ENCODE data around the gene AIF1L.

AIF1L gene

GRCh38 chr9:131092548-131093440 is 3.5 kb upstream of the AIF1L start:
- no peak overlapping the region for H4K91ac ChIP-seq (ENCODE audit: low read length)
- 85% methylated on average over 24 of the region's 24 CpGs for WGBS
- no peak overlapping the region for H2AFZ ChIP-seq (ENCODE audit: low read depth, low read length)
- no peak overlapping the region for H3K4me2 ChIP-seq (ENCODE audit: low read length, poor library complexity, severe bottlenecking)
- no peak overlapping the region for H3K27ac ChIP-seq (ENCODE audit: low read length, poor library complexity, severe bottlenecking)
- peaks cover 24% of the 10 kb centered on the region for H3K4me1 ChIP-seq (ENCODE audit: control insufficient read depth, insufficient read depth, low read depth, low read length)
- H3K4me3 ChIP-seq (ENCODE audit: insufficient read depth in 1 of 2, low read depth in 1 of 2, low read length in 2 of 2) = no peak overlapping the region
- H3K18ac ChIP-seq (ENCODE audit: low read depth in 1 of 2, low read length in 2 of 2) = no peak overlapping the region
- no peaks in the 10 kb centered on the region for H3K36me3 ChIP-seq (ENCODE audit: control insufficient read depth in 1 of 2, insufficient read depth in 2 of 2, low read depth in 1 of 2, low read length in 2 of 2)
- peaks cover 20 to 32% of the 10 kb centered on the region in 2 experiments for H3K27me3 ChIP-seq (ENCODE audit: control insufficient read depth in 1 of 2, insufficient read depth in 1 of 2, low read length in 2 of 2)
- H3K23ac ChIP-seq (ENCODE audit: low read length in 2 of 2) = no peak overlapping the region
- H2BK15ac ChIP-seq (ENCODE audit: low read depth, poor library complexity, severe bottlenecking) = no peak overlapping the region
- no peak overlapping the region for H3K4ac ChIP-seq (ENCODE audit: low read depth in 1 of 2, low read length in 2 of 2)
- no peak for DNase-seq
- no peaks in the 10 kb centered on the region for H3K79me1 ChIP-seq (replicated peaks; ENCODE audit: low read length, poor library complexity, severe bottlenecking)
- no peak overlapping the region for H2BK120ac ChIP-seq (ENCODE audit: low read depth, low read length)
- no peak overlapping the region for H4K8ac ChIP-seq (ENCODE audit: low read length)
- no peaks in the 10 kb centered on the region for H3K9me3 ChIP-seq (ENCODE audit: control insufficient read depth, low read length)
- H2BK12ac ChIP-seq (ENCODE audit: low read length in 2 of 2) = no peak overlapping the region
- H3K14ac ChIP-seq (ENCODE audit: low read length in 2 of 2) = no peak overlapping the region
- H2AK5ac ChIP-seq (ENCODE audit: low read length, severe bottlenecking) = no peak overlapping the region
- no peak overlapping the region for H2BK5ac ChIP-seq (ENCODE audit: low read depth, low read length, poor library complexity, severe bottlenecking)
- H3K9ac ChIP-seq (ENCODE audit: low read length) = no peak overlapping the region

- no peak overlapping the region for H2BK15ac ChIP-seq (ENCODE audit: low read depth, poor library complexity, severe bottlenecking)
- no peak overlapping the region for H3K23ac ChIP-seq (ENCODE audit: low read length in 2 of 2)
- H3K18ac ChIP-seq (ENCODE audit: low read depth in 1 of 2, low read length in 2 of 2) = no peak overlapping the region
- no peak for DNase-seq
- peak overlapping the region in 1 of 2 experiments; percentile 21 for H3K4me3 ChIP-seq (ENCODE audit: insufficient read depth in 1 of 2, low read depth in 1 of 2, low read length in 2 of 2)
- H3K9ac ChIP-seq (ENCODE audit: low read length) = no peak overlapping the region
- H4K91ac ChIP-seq (ENCODE audit: low read length) = no peak overlapping the region
- no peak overlapping the region for H2AFZ ChIP-seq (ENCODE audit: low read depth, low read length)
- no peak overlapping the region for H2BK120ac ChIP-seq (ENCODE audit: low read depth, low read length)
- H3K4me2 ChIP-seq (ENCODE audit: low read length, poor library complexity, severe bottlenecking) = no peak overlapping the region
- H4K8ac ChIP-seq (ENCODE audit: low read length) = no peak overlapping the region
- no peak overlapping the region for H2BK5ac ChIP-seq (ENCODE audit: low read depth, low read length, poor library complexity, severe bottlenecking)
- H3K4me1 ChIP-seq (ENCODE audit: control insufficient read depth, insufficient read depth, low read depth, low read length) = peaks cover 36% of the 10 kb centered on the region
- H3K14ac ChIP-seq (ENCODE audit: low read length in 2 of 2) = no peak overlapping the region
- no peaks in the 10 kb centered on the region for H3K9me3 ChIP-seq (ENCODE audit: control insufficient read depth, low read length)
- no peaks in the 10 kb centered on the region for H3K79me1 ChIP-seq (replicated peaks; ENCODE audit: low read length, poor library complexity, severe bottlenecking)
- H3K4ac ChIP-seq (ENCODE audit: low read depth in 1 of 2, low read length in 2 of 2) = no peak overlapping the region
- no peak overlapping the region for H3K27ac ChIP-seq (ENCODE audit: low read length, poor library complexity, severe bottlenecking)
- WGBS = 95% methylated on average over 5 of the region's 5 CpGs
- peaks cover 16 to 39% of the 10 kb centered on the region in 2 experiments for H3K27me3 ChIP-seq (ENCODE audit: control insufficient read depth in 1 of 2, insufficient read depth in 1 of 2, low read length in 2 of 2)
- no peaks in the 10 kb centered on the region for H3K36me3 ChIP-seq (ENCODE audit: control insufficient read depth in 1 of 2, insufficient read depth in 2 of 2, low read depth in 1 of 2, low read length in 2 of 2)
- no peak overlapping the region for H2BK12ac ChIP-seq (ENCODE audit: low read length in 2 of 2)
- no peak overlapping the region for H2AK5ac ChIP-seq (ENCODE audit: low read length, severe bottlenecking)
These were observed 2.3 kb upstream of the AIF1L start for GRCh38 chr9:131094015-131094414.

- no peak overlapping the region for H2AK5ac ChIP-seq (ENCODE audit: low read length, severe bottlenecking)
- H2BK120ac ChIP-seq (ENCODE audit: low read depth, low read length) = no peak overlapping the region
- H4K91ac ChIP-seq (ENCODE audit: low read length) = no peak overlapping the region
- H3K9ac ChIP-seq (ENCODE audit: low read length) = no peak overlapping the region
- peak overlapping the region in 1 of 2 experiments; percentile 21 for H3K4me3 ChIP-seq (ENCODE audit: insufficient read depth in 1 of 2, low read depth in 1 of 2, low read length in 2 of 2)
- H3K18ac ChIP-seq (ENCODE audit: low read depth in 1 of 2, low read length in 2 of 2) = no peak overlapping the region
- H3K27me3 ChIP-seq (ENCODE audit: control insufficient read depth in 1 of 2, insufficient read depth in 1 of 2, low read length in 2 of 2) = peaks cover 16 to 44% of the 10 kb centered on the region in 2 experiments
- H3K27ac ChIP-seq (ENCODE audit: low read length, poor library complexity, severe bottlenecking) = no peak overlapping the region
- no peak overlapping the region for H3K23ac ChIP-seq (ENCODE audit: low read length in 2 of 2)
- H2BK5ac ChIP-seq (ENCODE audit: low read depth, low read length, poor library complexity, severe bottlenecking) = no peak overlapping the region
- no peak overlapping the region for H4K8ac ChIP-seq (ENCODE audit: low read length)
- H3K4me1 ChIP-seq (ENCODE audit: control insufficient read depth, insufficient read depth, low read depth, low read length) = peaks cover 41% of the 10 kb centered on the region
- H2BK15ac ChIP-seq (ENCODE audit: low read depth, poor library complexity, severe bottlenecking) = no peak overlapping the region
- peak; percentile 47 for DNase-seq
- H2BK12ac ChIP-seq (ENCODE audit: low read length in 2 of 2) = no peak overlapping the region
- WGBS = 63% methylated on average over 12 of the region's 12 CpGs
- H3K4me2 ChIP-seq (ENCODE audit: low read length, poor library complexity, severe bottlenecking) = no peak overlapping the region
- H3K9me3 ChIP-seq (ENCODE audit: control insufficient read depth, low read length) = no peaks in the 10 kb centered on the region
- peaks cover 0 to 3% of the 10 kb centered on the region in 2 experiments for H3K36me3 ChIP-seq (ENCODE audit: control insufficient read depth in 1 of 2, insufficient read depth in 2 of 2, low read depth in 1 of 2, low read length in 2 of 2)
- no peaks in the 10 kb centered on the region for H3K79me1 ChIP-seq (replicated peaks; ENCODE audit: low read length, poor library complexity, severe bottlenecking)
- H2AFZ ChIP-seq (ENCODE audit: low read depth, low read length) = no peak overlapping the region
- H3K4ac ChIP-seq (ENCODE audit: low read depth in 1 of 2, low read length in 2 of 2) = no peak overlapping the region
- H3K14ac ChIP-seq (ENCODE audit: low read length in 2 of 2) = no peak overlapping the region
These were observed 1.7 kb upstream of the AIF1L start for GRCh38 chr9:131094622-131095021.

- H3K9ac ChIP-seq (ENCODE audit: low read length) = no peak overlapping the region
- H2AFZ ChIP-seq (ENCODE audit: low read depth, low read length) = no peak overlapping the region
- H2BK15ac ChIP-seq (ENCODE audit: low read depth, poor library complexity, severe bottlenecking) = no peak overlapping the region
- no peak overlapping the region for H3K4ac ChIP-seq (ENCODE audit: low read depth in 1 of 2, low read length in 2 of 2)
- H3K9me3 ChIP-seq (ENCODE audit: control insufficient read depth, low read length) = no peaks in the 10 kb centered on the region
- peak overlapping the region; percentile 72 for H3K4me2 ChIP-seq (ENCODE audit: low read length, poor library complexity, severe bottlenecking)
- H3K14ac ChIP-seq (ENCODE audit: low read length in 2 of 2) = no peak overlapping the region
- no peak for DNase-seq
- H3K79me1 ChIP-seq (replicated peaks; ENCODE audit: low read length, poor library complexity, severe bottlenecking) = no peaks in the 10 kb centered on the region
- peaks cover 0 to 3% of the 10 kb centered on the region in 2 experiments for H3K36me3 ChIP-seq (ENCODE audit: control insufficient read depth in 1 of 2, insufficient read depth in 2 of 2, low read depth in 1 of 2, low read length in 2 of 2)
- no peak overlapping the region for H4K8ac ChIP-seq (ENCODE audit: low read length)
- H2BK12ac ChIP-seq (ENCODE audit: low read length in 2 of 2) = no peak overlapping the region
- no peak overlapping the region for H2AK5ac ChIP-seq (ENCODE audit: low read length, severe bottlenecking)
- no peak overlapping the region for H3K23ac ChIP-seq (ENCODE audit: low read length in 2 of 2)
- WGBS = 41% methylated on average over 16 of the region's 16 CpGs
- peaks cover 50% of the 10 kb centered on the region for H3K4me1 ChIP-seq (ENCODE audit: control insufficient read depth, insufficient read depth, low read depth, low read length)
- no peak overlapping the region for H4K91ac ChIP-seq (ENCODE audit: low read length)
- H3K27me3 ChIP-seq (ENCODE audit: control insufficient read depth in 1 of 2, insufficient read depth in 1 of 2, low read length in 2 of 2) = peaks cover 16 to 50% of the 10 kb centered on the region in 2 experiments
- no peak overlapping the region for H2BK120ac ChIP-seq (ENCODE audit: low read depth, low read length)
- H2BK5ac ChIP-seq (ENCODE audit: low read depth, low read length, poor library complexity, severe bottlenecking) = no peak overlapping the region
- H3K27ac ChIP-seq (ENCODE audit: low read length, poor library complexity, severe bottlenecking) = no peak overlapping the region
- no peak overlapping the region for H3K18ac ChIP-seq (ENCODE audit: low read depth in 1 of 2, low read length in 2 of 2)
- peak overlapping the region; percentile 61 to 68 for H3K4me3 ChIP-seq (ENCODE audit: insufficient read depth in 1 of 2, low read depth in 1 of 2, low read length in 2 of 2)
These were observed 564 bp upstream of the AIF1L start for GRCh38 chr9:131095666-131096268.
